ENCODE data around the gene IFI27.

Gene IFI27

GRCh38 chr14:94158239-94158883 is 47.8 kb downstream of the IFI27 start:
- DNase-seq: no peak

GRCh38 chr14:94161058-94161457 is 50.5 kb downstream of the IFI27 start:
- peak; percentile 7 for DNase-seq

GRCh38 chr14:94161981-94162380 is 51.4 kb downstream of the IFI27 start:
- peak; percentile 59 for DNase-seq

- DNase-seq: no peak
Observed at GRCh38 chr14:94162466-94162865, 51.9 kb downstream of the IFI27 start.

GRCh38 chr14:94163796-94164195 is 53.3 kb downstream of the IFI27 start:
- peak; percentile 13 for DNase-seq

GRCh38 chr14:94164685-94165431 is 54.3 kb downstream of the IFI27 start:
- no peak for DNase-seq

GRCh38 chr14:94165744-94166143 is 55.2 kb downstream of the IFI27 start:
- no peak for DNase-seq

Measured in inflammatory macrophage treated with lipopolysaccharide for 4 hours (primary cell).